H1 (cell line): ENCODE results near the gene CAMTA1. TPM values are rescaled to one million over a fixed set of nuclear protein-coding genes. Genes with fewer than 3 reads are reported as not detected.

ENCODE experiments used
- CTCF ChIA-PET: fragments of 300-600 bp; sonication (Branson Sonifier 250); formaldehyde crosslinking; loops from one replicate; lab custom pipeline; 2021; ENCODE audit not compliant: partially characterized antibody; lab: Charles Lee
- POLR2A ChIA-PET: fragments of 300-600 bp; sonication (Branson Sonifier 250); formaldehyde crosslinking; loops from one replicate; lab custom pipeline; 2021; ENCODE audit warnings: inconsistent platforms; ENCODE audit not compliant: partially characterized antibody; lab: Charles Lee
- DNase-seq, 2 experiments: peaks; one replicate each; pipeline versions ENCODE4 v3.0.0 to v3.0.0-alpha.2; 2010 to 2022; ENCODE audit warnings: low spot score in 2 of 2, low read depth in 1 of 2, mixed read lengths in 1 of 2
- FAIRE-seq: peaks from 2 replicates; lab custom pipeline; 2011; peaks lifted over from hg19 to GRCh38; lab: Jason Lieb, UNC
- H2AFZ ChIP-seq: 2 replicates; pipeline ENCODE4 v1.8.1; 2012; ENCODE audit warnings: low read length, inconsistent platforms
- H2AK5ac ChIP-seq: 2 replicates; pipeline ENCODE4 v1.6.1; 2013; ENCODE audit warnings: low read depth, low read length
- H2BK120ac ChIP-seq: replicated peaks from 2 replicates; pipeline ENCODE3; 2013; ENCODE audit warnings: low read depth, low read length, inconsistent platforms
- H2BK12ac ChIP-seq: 2 replicates; pipeline ENCODE4 v1.6.1; 2013; ENCODE audit warnings: low read depth, low read length
- H2BK15ac ChIP-seq: 2 replicates; pipeline ENCODE4 v1.6.1; 2013; ENCODE audit warnings: low read length
- H2BK20ac ChIP-seq: 2 replicates; pipeline ENCODE4 v1.6.1; 2013; ENCODE audit warnings: low read length
- H2BK5ac ChIP-seq: 2 replicates; pipeline ENCODE4 v1.6.1; 2013; ENCODE audit warnings: low read depth, low read length
- H3K14ac ChIP-seq: 2 replicates; pipeline ENCODE4 v1.6.1; 2013; ENCODE audit warnings: inconsistent platforms; ENCODE audit not compliant: insufficient read length
- H3K18ac ChIP-seq: 2 replicates; pipeline ENCODE4 v1.6.1; 2013; ENCODE audit warnings: low read length; ENCODE audit errors: extremely low read depth
- H3K23ac ChIP-seq: 2 replicates; pipeline ENCODE4 v1.6.1; 2013; ENCODE audit warnings: inconsistent platforms; ENCODE audit not compliant: insufficient read length
- H3K23me2 ChIP-seq: 2 replicates; pipeline ENCODE4 v1.6.1; 2013; ENCODE audit warnings: low read depth, low read length
- H3K27ac ChIP-seq: 2 replicates; pipeline ENCODE4 v1.6.1; 2011; ENCODE audit warnings: low read depth, low read length, inconsistent platforms
- H3K27me3 ChIP-seq, 4 experiments: replicated peaks in 1 of 4; 1 replicate in 1 of 4; 2 replicates in 3 of 4; pipeline versions ENCODE4 v1.6.1 to v1.8.1; 2011 to 2013; ENCODE audit warnings: low read length in 3 of 4, mild to moderate bottlenecking in 3 of 4, inconsistent platforms in 2 of 4, mixed read lengths in 2 of 4, moderate library complexity in 1 of 4; ENCODE audit not compliant: control insufficient read depth in 3 of 4, insufficient read depth in 3 of 4; ENCODE audit errors: extremely low read depth in 1 of 4
- H3K36me3 ChIP-seq, 4 experiments: 2 replicates each; pipeline versions ENCODE4 v1.6.1 to v1.8.1; 2011 to 2013; ENCODE audit warnings: mild to moderate bottlenecking in 4 of 4, low read length in 3 of 4, moderate library complexity in 2 of 4, control low read depth in 1 of 4, inconsistent platforms in 1 of 4; ENCODE audit not compliant: insufficient read depth in 4 of 4, control insufficient read depth in 2 of 4
- H3K4ac ChIP-seq: replicated peaks from 2 replicates; pipeline ENCODE3; 2013; ENCODE audit warnings: low read length, low read depth, mixed read lengths, inconsistent platforms; ENCODE audit not compliant: insufficient read length
- H3K4me1 ChIP-seq, 4 experiments: replicated peaks in 1 of 4; 1 replicate in 1 of 4; 2 replicates in 3 of 4; pipeline versions ENCODE4 v1.6.1 to v1.8.1; 2011 to 2013; ENCODE audit warnings: low read length in 3 of 4, inconsistent platforms in 2 of 4, mixed read lengths in 1 of 4; ENCODE audit not compliant: insufficient read depth in 4 of 4, control insufficient read depth in 3 of 4
- H3K4me2 ChIP-seq, 2 experiments: 2 replicates each; pipeline versions ENCODE4 v1.6.1 to v1.8.1; 2011 to 2013; ENCODE audit warnings: low read depth in 2 of 2, low read length in 2 of 2, control low read depth in 1 of 2, inconsistent platforms in 1 of 2, mild to moderate bottlenecking in 1 of 2; ENCODE audit not compliant: insufficient read depth in 1 of 2
- H3K4me3 ChIP-seq, 4 experiments: fragments of 200-600, 300-600 bp in 1 of 4; sonication (generic), shearing (Covaris generic), sonication (Bioruptor Twin) in 1 of 4; 2 replicates each; pipeline versions ENCODE4 v1.5.1 to v1.8.1; 2011 to 2016; ENCODE audit warnings: low read length in 4 of 4, low read depth in 3 of 4, control low read depth in 2 of 4, inconsistent platforms in 2 of 4, mild to moderate bottlenecking in 2 of 4, mixed read lengths in 1 of 4, moderate library complexity in 1 of 4; ENCODE audit not compliant: insufficient read depth in 2 of 4; ENCODE audit errors: extremely low read depth in 1 of 4
- H3K56ac ChIP-seq: replicated peaks from 2 replicates; pipeline ENCODE3; 2013; ENCODE audit warnings: low read depth, mild to moderate bottlenecking, mixed read lengths, low read length, inconsistent platforms; ENCODE audit not compliant: insufficient read length
- H3K79me1 ChIP-seq: 2 replicates; pipeline ENCODE4 v1.6.1; 2013; ENCODE audit warnings: low read depth, low read length, control low read depth
- H3K79me2 ChIP-seq, 2 experiments: 2 replicates each; pipeline versions ENCODE4 v1.6.1 to v1.8.1; 2012 to 2013; ENCODE audit warnings: low read length in 2 of 2, mild to moderate bottlenecking in 2 of 2, inconsistent platforms in 1 of 2; ENCODE audit not compliant: insufficient read depth in 2 of 2, control insufficient read depth in 1 of 2
- H3K9ac ChIP-seq, 4 experiments: replicated peaks in 1 of 4; 1 replicate in 1 of 4; 2 replicates in 3 of 4; pipeline versions ENCODE4 v1.6.1 to v1.8.1; 2011 to 2013; ENCODE audit warnings: low read depth in 3 of 4, low read length in 3 of 4, control low read depth in 2 of 4, mild to moderate bottlenecking in 2 of 4, moderate library complexity in 2 of 4, inconsistent platforms in 1 of 4; ENCODE audit errors: extremely low read depth in 1 of 4
- H3K9me3 ChIP-seq, 2 experiments: 2 replicates each; pipeline versions ENCODE4 v1.6.1 to v1.8.1; 2012 to 2013; ENCODE audit warnings: mild to moderate bottlenecking in 2 of 2, moderate library complexity in 2 of 2, control low read depth in 1 of 2, inconsistent platforms in 1 of 2, low read depth in 1 of 2, low read length in 1 of 2, mixed read lengths in 1 of 2; ENCODE audit not compliant: insufficient read depth in 2 of 2
- H4K20me1 ChIP-seq, 2 experiments: replicated peaks in 1 of 2; 2 replicates each; pipeline versions ENCODE3 to v1.8.1; 2011 to 2013; ENCODE audit warnings: inconsistent platforms in 2 of 2, low read length in 2 of 2, mild to moderate bottlenecking in 1 of 2; ENCODE audit not compliant: insufficient read depth in 2 of 2, control insufficient read depth in 1 of 2
- H4K5ac ChIP-seq: 2 replicates; pipeline ENCODE4 v1.6.1; 2013; ENCODE audit warnings: low read length, low read depth, mixed read lengths, inconsistent platforms; ENCODE audit not compliant: insufficient read length
- H4K8ac ChIP-seq: 2 replicates; pipeline ENCODE4 v1.8.0; 2013; ENCODE audit warnings: mild to moderate bottlenecking, moderate library complexity, low read length, inconsistent platforms; ENCODE audit not compliant: insufficient read depth; ENCODE audit errors: extremely low read depth
- H4K91ac ChIP-seq: replicated peaks from 2 replicates; pipeline ENCODE3; 2013; ENCODE audit warnings: low read length, mixed read lengths, inconsistent platforms; ENCODE audit not compliant: insufficient read length
- E2F6 ChIP-seq: IDR thresholded peaks from 2 replicates; pipeline ENCODE4 v1.6.1; 2012; ENCODE audit warnings: inconsistent platforms
- GTF2F1 ChIP-seq: IDR thresholded peaks from 2 replicates; pipeline ENCODE4 v1.6.1; 2012; ENCODE audit warnings: low read depth, low read length, improper control_type of control experiment, borderline replicate concordance
- POLR2AphosphoS5 ChIP-seq: IDR thresholded peaks from 2 replicates; pipeline ENCODE4 v1.6.1; 2011; ENCODE audit warnings: low read depth, low read length
- TEAD4 ChIP-seq: IDR thresholded peaks from 2 replicates; pipeline ENCODE4 v1.6.1; 2012; ENCODE audit warnings: low read depth, low read length, inconsistent platforms, mixed read lengths
- WGBS, 2 experiments: shearing (Covaris generic) in 1 of 2; methylation state at CpG; one replicate each; pipeline versions ENCODE4 v1.1.6 to v1.1.7; 2013 to 2015; ENCODE audit warnings: low lambda C conversion rate in 2 of 2, mixed read lengths in 2 of 2, inconsistent platforms in 1 of 2, low coverage in 1 of 2, missing lambda C conversion rate in 1 of 2; ENCODE audit not compliant: insufficient replicate concordance in 2 of 2, insufficient coverage in 1 of 2, insufficient read length in 1 of 2; ENCODE audit errors: extremely low coverage in 1 of 2, missing lambda C conversion rate in 1 of 2; 5-methylcytosine and 5-hydroxymethylcytosine counted together
- polyA plus RNA-seq, 7 experiments: library from polyadenylated mRNA; depleted of rRNA in 3 of 7; stranded (reverse) in 5 of 7; unstranded in 2 of 7; fragments of >200 nt in 5 of 7; fragments of 200-250 nt in 2 of 7; gene quantifications; 1 replicate in 5 of 7; 2 replicates in 1 of 7; 4 replicates in 1 of 7; pipeline versions ENCODE4 v1.2.1 to v1.2.3, GENCODE V29; 2011 to 2013; ENCODE audit warnings: missing spikeins in 2 of 7, mixed read lengths in 2 of 7
- total RNA-seq: library from RNA; stranded (reverse); fragmentation: NEBNext Ultra II Directional; extraction: Animal tissue kit (Norgen Biotek cat#: 25700); gene quantifications from 2 replicates; pipeline ENCODE4 v1.2.1, GENCODE V29; 2021

Gene CAMTA1
- total and polyA plus RNA-seq, 2 of the 8 experiments (the other 6 are each of a cell fraction or from before 2014, with no cell fraction given) = 65.0 to 119 TPM

- Histone ChIP-seq H3K4me3 (no peak overlapping the region), H3K9me3 (no peaks in the 10 kb centered on the region), H3K4me1 (no peaks in the 10 kb centered on the region; a peak in 1 of 7 replicates), H3K79me1 (no peaks in the 10 kb centered on the region), H2AFZ (no peak overlapping the region), H3K79me2 (no peaks in the 10 kb centered on the region), H3K27me3 (no peaks in the 10 kb centered on the region), H3K18ac (no peak overlapping the region), H4K8ac (no peak overlapping the region), H3K36me3 (no peaks in the 10 kb centered on the region), H2BK15ac (no peak overlapping the region), H3K4ac (no peak overlapping the region), H2BK20ac (no peak overlapping the region), H3K9ac (no peak overlapping the region), H2BK5ac (no peak overlapping the region), H4K20me1 (no peaks in the 10 kb centered on the region), H3K23me2 (no peaks in the 10 kb centered on the region), H2BK12ac (no peak overlapping the region), H3K27ac (no peak overlapping the region), H3K23ac (no peak overlapping the region), H3K56ac (no peak overlapping the region), H2AK5ac (no peak overlapping the region), H3K4me2 (no peak overlapping the region), H3K14ac (no peak overlapping the region), H4K5ac (no peak overlapping the region), H4K91ac (no peak overlapping the region), H2BK120ac (no peak overlapping the region)
- 75% methylated on average over 1 of the region's 1 CpG; no CpG with 5 or more reads in 1 of the 2 experiments for WGBS, 2 experiments
- ChIA-PET CTCF (interaction anchor here (0.6 to 2.6 kb wide), 3 partner anchors 38 to 641 kb away, joined by 3 to 9 read pairs (median 6); no protein-coding TSS in a partner anchor), POLR2A (interaction anchor here (0.9 kb wide), 1 partner anchor 113 kb away, joined by 3 read pairs; no protein-coding TSS in a partner anchor)
- DNase-seq (no peak), FAIRE-seq (no peak)
- TF ChIP-seq TEAD4 = no peak
- TF ChIP-seq E2F6 = no peak
- TF ChIP-seq GTF2F1 = no peak
- TF ChIP-seq POLR2AphosphoS5 = no peak
These were observed 218.9 kb downstream of the CAMTA1 start for GRCh38 chr1:7004181-7004580.
